Small intestine (tissue), 7 donors: ENCODE measurements around the gene GATA1. TPM values are rescaled to one million over a fixed set of nuclear protein-coding genes. Genes with fewer than 3 reads are reported as not detected.

Source experiments
- DNase-seq, 2 donors: peaks; one replicate each; pipeline versions ENCODE4 v3.0.0 to v3.0.0-alpha.2; 2013
- FAIRE-seq: peaks from 2 replicates; lab custom pipeline; 2012; peaks lifted over from hg19 to GRCh38; lab: Jason Lieb, UNC
- H3K27ac ChIP-seq, 3 donors: one replicate each; pipeline ENCODE4 v1.5.1; 2013; ENCODE audit warnings: low read length in 2 of 3, mild to moderate bottlenecking in 2 of 3, control low read depth in 1 of 3, inconsistent platforms in 1 of 3, low read depth in 1 of 3, moderate library complexity in 1 of 3
- H3K27me3 ChIP-seq, 3 donors: one replicate each; pipeline ENCODE4 v1.6.1; 2013; ENCODE audit warnings: low read length in 3 of 3, inconsistent platforms in 1 of 3; ENCODE audit not compliant: control insufficient read depth in 3 of 3, insufficient read depth in 3 of 3
- H3K36me3 ChIP-seq, 3 donors: one replicate each; pipeline ENCODE4 v1.6.1; 2013; ENCODE audit warnings: low read length in 3 of 3, inconsistent platforms in 1 of 3, low read depth in 1 of 3, mild to moderate bottlenecking in 1 of 3, moderate library complexity in 1 of 3; ENCODE audit not compliant: control insufficient read depth in 3 of 3, insufficient read depth in 2 of 3
- H3K4me1 ChIP-seq, 3 donors: one replicate each; pipeline ENCODE4 v1.6.1; 2013; ENCODE audit warnings: low read length in 2 of 3, inconsistent platforms in 1 of 3, low read depth in 1 of 3, mild to moderate bottlenecking in 1 of 3, moderate library complexity in 1 of 3; ENCODE audit not compliant: control insufficient read depth in 3 of 3, insufficient read depth in 2 of 3
- H3K4me3 ChIP-seq, 3 donors: one replicate each; pipeline ENCODE4 v1.5.1; 2013; ENCODE audit warnings: low read length in 3 of 3, control low read depth in 1 of 3, inconsistent platforms in 1 of 3, low read depth in 1 of 3, mild to moderate bottlenecking in 1 of 3, moderate library complexity in 1 of 3
- H3K9me3 ChIP-seq, 2 donors: one replicate each; pipeline ENCODE4 v1.6.1; 2013; ENCODE audit warnings: low read depth in 1 of 2, low read length in 1 of 2; ENCODE audit not compliant: control insufficient read depth in 2 of 2, insufficient read depth in 1 of 2
- WGBS, 3 donors: extraction: QIAGEN DNeasy Blood & Tissue Kit; methylation state at CpG; one replicate each; pipeline ENCODE4 v1.1.7; 2013; 5-methylcytosine and 5-hydroxymethylcytosine counted together
- polyA plus RNA-seq, 4 donors: library from polyadenylated mRNA; stranded (reverse) in 3 of 4; unstranded in 1 of 4; fragments of 200-250 nt in 3 of 4; fragments of 120-200 nt in 1 of 4; gene quantifications; one replicate each; pipeline versions ENCODE4 v1.2.1 to v1.2.3, GENCODE V29; 2013
- donor health status: healthy with polysubstance abuse.
- donor health status: control.
- donor health status: control.
- donor health status: Bipolar disorder and iron deficiency.
- donor health status: healthy.

GATA1 gene
- polyA plus RNA-seq, 4 donors, result 0.09 to 0.32 TPM; not detected in 2

DNA sequence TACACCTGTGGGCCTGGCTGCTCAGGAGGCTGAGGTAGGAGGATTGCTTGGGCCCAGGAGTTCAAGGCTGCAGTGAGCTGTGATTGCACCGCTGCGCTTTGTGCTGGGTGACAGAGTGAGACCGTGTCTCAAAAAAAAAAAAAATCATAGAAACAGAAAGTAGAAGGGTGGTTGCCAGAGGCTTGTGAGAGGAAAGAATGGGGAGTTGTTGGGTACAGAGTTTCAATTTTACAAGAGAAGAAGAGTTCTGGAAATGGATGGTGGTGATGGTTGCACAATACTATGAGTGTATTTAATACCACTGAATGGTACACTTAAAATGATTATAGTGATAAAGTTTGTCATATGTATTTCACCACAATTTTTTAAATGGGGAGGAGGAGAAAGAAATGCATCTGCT is 35.0 kb upstream of the GATA1 start:
- no peak for FAIRE-seq
- no peaks in the 10 kb centered on the region for H3K36me3 ChIP-seq
- no peaks in the 10 kb centered on the region for H3K27me3 ChIP-seq
- no peak overlapping the region for H3K27ac ChIP-seq
- DNase-seq, result no peak
- WGBS, 3 donors, result 66 to 81% (median 70%) methylated on average over 3 of the region's 3 CpGs
- no peak overlapping the region for H3K4me3 ChIP-seq
- H3K4me1 ChIP-seq, result no peaks in the 10 kb centered on the region
- peaks cover 0 to 2% of the 10 kb centered on the region in 2 donors for H3K9me3 ChIP-seq

DNA sequence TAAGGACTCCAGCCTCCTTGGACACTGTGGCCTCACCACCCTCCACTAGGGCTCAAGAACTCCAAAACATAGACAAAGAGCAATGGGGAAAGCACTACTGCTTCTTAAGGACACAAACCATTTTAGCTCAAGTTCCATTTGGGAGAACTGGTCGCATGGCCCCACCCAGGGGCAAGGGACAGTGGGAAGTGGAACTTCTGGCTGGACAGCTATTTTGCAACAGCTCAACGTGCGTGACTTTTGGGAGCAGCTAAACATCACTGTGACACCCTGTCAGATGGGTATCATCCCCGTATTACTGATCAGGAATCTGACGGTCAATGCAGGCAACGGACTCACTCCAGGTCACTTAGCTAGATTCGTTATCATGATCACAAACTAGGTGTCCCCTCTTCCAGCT is 33.9 kb upstream of the GATA1 start:
- DNase-seq, result no peak
- WGBS, 3 donors, result 46 to 68% (median 67%) methylated on average over 7 of the region's 7 CpGs
- Histone ChIP-seq H3K27me3 (no peaks in the 10 kb centered on the region), H3K27ac (no peak overlapping the region), H3K4me3 (no peak overlapping the region), H3K4me1 (no peaks in the 10 kb centered on the region), H3K36me3 (no peaks in the 10 kb centered on the region), H3K9me3 (peaks cover 0 to 2% of the 10 kb centered on the region in 2 donors)
- FAIRE-seq, result no peak

DNA sequence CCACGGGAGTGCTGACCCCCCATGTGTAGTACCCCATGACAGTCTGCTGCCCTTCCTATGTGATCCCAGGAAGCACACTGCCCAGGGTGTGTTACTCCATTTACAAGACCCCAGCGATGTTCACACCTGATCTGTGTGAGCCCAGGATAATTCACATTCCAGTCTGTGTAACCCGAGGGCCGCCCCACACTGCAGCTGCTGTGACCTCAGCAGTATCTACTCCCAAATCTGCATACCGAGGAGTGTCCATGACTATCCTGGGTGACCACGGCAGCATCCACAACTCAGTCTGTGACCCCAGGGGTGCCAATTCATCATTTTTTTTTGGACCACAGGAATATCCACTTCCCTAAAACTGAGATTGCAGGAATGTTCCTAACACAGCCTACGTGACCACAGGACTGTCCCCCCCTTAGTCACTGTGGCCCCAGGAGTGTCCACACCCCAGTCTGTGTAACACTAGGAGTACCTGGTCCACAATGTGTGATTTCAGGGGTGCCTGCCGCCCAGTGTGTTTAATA is 32.6 kb upstream of the GATA1 start:
- no peak for FAIRE-seq

DNA sequence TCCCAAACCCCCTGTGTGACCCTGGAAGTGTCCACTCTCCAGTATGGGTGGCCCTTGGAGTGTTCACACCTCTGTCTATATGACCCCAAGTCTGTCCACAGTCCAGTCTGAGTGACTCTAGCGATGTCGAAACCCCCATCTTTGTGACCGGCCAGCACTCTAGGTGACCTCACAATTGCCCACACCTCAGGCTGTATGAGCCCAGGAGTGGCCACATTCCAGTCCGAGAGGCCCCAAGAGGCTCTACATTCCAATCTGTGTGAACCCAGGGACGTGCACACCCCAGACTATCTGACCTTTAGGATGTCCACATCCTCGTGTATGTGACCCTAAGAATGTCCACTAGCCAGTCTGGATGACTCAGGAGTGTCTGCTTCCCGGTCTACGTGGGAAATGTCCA is 32.2 kb upstream of the GATA1 start:
- no peak overlapping the region for H3K4me3 ChIP-seq
- H3K4me1 ChIP-seq, result no peaks in the 10 kb centered on the region
- H3K27ac ChIP-seq, result no peak overlapping the region
- no peaks in the 10 kb centered on the region for H3K9me3 ChIP-seq
- no peaks in the 10 kb centered on the region for H3K27me3 ChIP-seq
- no peak for DNase-seq
- no peaks in the 10 kb centered on the region for H3K36me3 ChIP-seq
- 66 to 73% (median 72%) methylated on average over 8 of the region's 8 CpGs for WGBS, 3 donors
- FAIRE-seq, result no peak

More for the DNA sequence above, 32.6 kb upstream of the GATA1 start:
- Histone ChIP-seq H3K36me3 (no peaks in the 10 kb centered on the region), H3K9me3 (no peaks in the 10 kb centered on the region), H3K27ac (no peak overlapping the region), H3K4me3 (no peak overlapping the region), H3K27me3 (no peaks in the 10 kb centered on the region), H3K4me1 (no peaks in the 10 kb centered on the region)
- no peak for DNase-seq
- 64 to 75% (median 66%) methylated on average over 8 of the region's 8 CpGs for WGBS, 3 donors

DNA sequence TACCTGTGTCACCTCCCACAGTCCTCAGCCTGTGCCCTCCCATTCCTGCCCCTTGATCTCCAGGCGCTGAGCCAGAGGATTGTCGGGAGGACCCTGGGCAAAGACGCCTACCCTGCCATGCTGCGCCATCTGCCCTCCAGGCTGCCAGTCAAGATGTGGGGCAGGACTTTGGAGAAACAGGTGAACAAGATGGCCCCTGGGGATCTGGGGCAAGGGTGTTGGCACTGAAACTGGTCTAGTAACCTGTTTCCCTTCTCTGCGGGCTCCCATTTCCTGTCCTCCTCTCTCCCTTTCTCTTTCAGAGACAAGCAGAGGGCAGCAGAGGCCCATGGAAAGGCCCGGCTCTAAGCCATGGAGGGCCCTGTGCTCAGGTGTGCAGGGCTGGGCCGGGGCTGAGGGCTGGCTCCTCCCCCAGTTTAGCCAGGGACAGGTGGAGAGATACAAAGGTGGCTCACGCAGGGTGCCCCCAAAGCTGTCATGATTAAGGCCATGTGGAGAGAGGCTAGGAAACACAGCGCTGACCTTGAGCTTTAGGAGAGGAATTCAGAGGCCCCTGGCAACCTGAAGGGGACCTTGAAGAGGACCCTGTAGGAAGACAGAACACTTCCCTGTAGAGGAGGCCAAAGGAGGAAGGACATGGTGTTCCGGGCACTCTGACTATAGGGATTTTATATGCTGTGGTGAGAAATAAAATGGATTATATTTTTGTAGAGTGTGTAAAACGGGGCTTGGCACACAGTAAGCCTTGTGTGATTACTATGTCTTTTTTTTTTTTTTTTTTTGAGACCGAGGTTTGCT is 24.5 kb upstream of the GATA1 start, which contains the start of gene GLOD5:
Gene GLOD5, plus strand, starts transcription at position 74 of the 798 bp plus-strand sequence. Its CDS starts 44 bp downstream, at position 118.
- Histone ChIP-seq H3K36me3 (no peaks in the 10 kb centered on the region), H3K27me3 (no peaks in the 10 kb centered on the region), H3K4me1 (no peaks in the 10 kb centered on the region), H3K9me3 (no peaks in the 10 kb centered on the region), H3K27ac (peak within 1 kb of the TSS; percentile 70 to 92 (median 82)), H3K4me3 (peak within 1 kb of the TSS in 2 of 3 donors; percentile 7 to 16)
- DNase-seq (peak; percentile 80 to 85), FAIRE-seq (no peak)
- WGBS, 3 donors, result 16 to 45% (median 39%) methylated on average over 11 to 12 of the region's 12 CpGs

DNA sequence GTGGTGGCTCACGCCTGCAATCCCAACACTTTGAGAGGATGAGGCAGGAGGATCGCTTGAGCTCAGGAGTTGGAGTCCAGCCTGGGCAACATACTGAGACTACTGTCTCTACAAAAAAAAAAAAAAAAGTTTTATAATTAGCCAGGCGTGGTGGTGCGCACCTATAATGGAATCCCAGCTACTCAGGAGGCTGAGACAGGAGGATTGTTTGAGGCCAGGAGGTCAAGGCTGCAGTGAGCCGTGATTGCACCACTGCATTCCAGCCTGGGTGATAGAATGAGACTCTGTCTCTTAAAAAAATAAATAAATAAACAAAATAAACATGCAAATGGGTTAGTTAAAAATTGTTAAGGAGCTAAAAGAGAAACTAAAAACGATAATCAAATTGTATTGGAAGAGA is 17.2 kb upstream of the GATA1 start:
- H3K4me3 ChIP-seq, result no peak overlapping the region
- H3K27ac ChIP-seq, result no peak overlapping the region
- H3K27me3 ChIP-seq, result no peaks in the 10 kb centered on the region
- no peak for DNase-seq
- WGBS, 3 donors, result 72 to 82% (median 73%) methylated on average over 6 of the region's 6 CpGs
- no peak for FAIRE-seq
- H3K4me1 ChIP-seq, result no peaks in the 10 kb centered on the region
- H3K36me3 ChIP-seq, result no peaks in the 10 kb centered on the region
- H3K9me3 ChIP-seq, result no peaks in the 10 kb centered on the region

DNA sequence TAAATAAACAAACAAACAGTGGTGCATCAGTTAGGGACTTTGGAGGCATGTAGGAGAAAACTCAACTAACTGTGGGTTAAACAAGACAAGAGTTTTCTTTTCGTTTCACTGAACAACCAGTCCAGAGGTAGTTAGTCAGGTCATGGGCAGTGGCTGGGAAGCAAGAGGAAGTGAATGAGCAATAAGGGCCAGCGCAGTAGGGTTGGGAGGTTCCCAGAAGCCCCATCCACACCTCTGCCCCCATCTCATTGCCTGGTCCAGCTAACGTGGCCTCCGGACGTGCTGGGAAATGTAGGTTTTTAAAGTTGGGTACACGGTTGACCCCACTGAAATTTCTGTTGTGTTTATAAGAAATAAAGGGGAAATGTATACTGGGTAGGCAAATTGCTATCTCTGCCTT is 16.1 kb upstream of the GATA1 start:
- H3K27ac ChIP-seq, result no peak overlapping the region
- WGBS, 3 donors, result 74 to 93% (median 85%) methylated on average over 6 of the region's 6 CpGs

DNA sequence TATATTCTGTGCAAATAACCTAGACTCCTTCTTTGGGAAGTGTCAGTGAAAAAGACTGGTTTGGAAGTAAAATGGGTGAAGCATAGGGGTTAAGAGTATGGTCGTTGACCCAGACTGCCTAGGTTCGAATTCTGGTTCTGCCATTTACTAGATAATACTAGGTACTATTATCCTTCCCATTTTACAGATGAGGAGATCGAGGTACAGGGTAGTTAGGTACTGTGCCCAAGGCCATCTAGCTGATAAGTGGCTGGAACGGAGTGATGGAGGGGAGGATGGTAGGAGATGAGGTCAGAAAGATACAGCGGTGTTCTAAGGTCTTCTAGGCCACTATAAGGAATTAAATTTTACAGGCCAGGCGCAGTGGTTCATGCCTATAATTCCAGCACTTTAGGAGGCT is 13.8 kb upstream of the GATA1 start:
- 79 to 87% (median 84%) methylated on average over 6 of the region's 6 CpGs for WGBS, 3 donors
- H3K36me3 ChIP-seq, result no peaks in the 10 kb centered on the region
- FAIRE-seq (no peak), DNase-seq (no peak)
- no peak overlapping the region for H3K27ac ChIP-seq
- no peaks in the 10 kb centered on the region for H3K27me3 ChIP-seq
- H3K4me1 ChIP-seq, result no peaks in the 10 kb centered on the region
- H3K4me3 ChIP-seq, result no peak overlapping the region
- H3K9me3 ChIP-seq, result no peaks in the 10 kb centered on the region

More for the DNA sequence above, 16.1 kb upstream of the GATA1 start:
- Histone ChIP-seq H3K36me3 (no peaks in the 10 kb centered on the region), H3K9me3 (no peaks in the 10 kb centered on the region), H3K27me3 (no peaks in the 10 kb centered on the region), H3K4me3 (no peak overlapping the region), H3K4me1 (no peaks in the 10 kb centered on the region)
- no peak for DNase-seq
- no peak for FAIRE-seq
